Measurements from ENCODE around the gene GLIPR2.

DNA sequence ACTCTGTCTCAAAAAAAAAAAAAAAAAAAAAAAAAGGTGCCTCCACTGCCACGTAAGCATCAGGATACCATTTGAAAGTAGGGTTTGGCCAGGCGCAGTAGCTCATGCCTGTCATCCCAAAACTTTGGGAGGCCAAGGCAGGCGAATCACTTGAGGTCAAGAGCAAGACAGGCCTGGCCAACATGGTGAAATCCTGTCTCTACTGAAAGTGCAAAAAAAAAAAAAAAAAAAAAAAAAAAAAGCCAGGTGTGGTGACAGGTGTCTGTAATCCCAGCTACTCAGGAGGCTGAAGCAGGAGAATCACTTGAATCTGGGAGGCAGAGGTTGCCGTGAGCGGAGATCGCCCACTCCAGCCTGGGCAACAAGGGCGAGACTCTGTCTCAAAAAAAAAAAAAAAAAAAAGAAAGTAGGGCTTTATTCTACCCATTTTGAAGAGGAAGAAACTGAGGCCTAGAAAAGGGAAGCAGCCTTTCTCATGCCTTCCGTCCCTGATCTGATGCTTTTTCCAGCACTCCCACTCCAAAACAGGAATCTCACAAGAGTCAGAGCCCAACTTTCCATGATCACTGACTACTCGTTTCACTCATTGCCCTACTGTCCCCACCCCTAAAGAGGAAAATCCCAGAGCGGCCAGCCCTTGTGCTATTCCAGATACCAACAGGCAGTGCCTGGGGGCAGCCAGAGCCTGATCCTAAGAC, 16.4 kb downstream of the GLIPR2 start:
- TF ChIP-seq, protein P1, sequence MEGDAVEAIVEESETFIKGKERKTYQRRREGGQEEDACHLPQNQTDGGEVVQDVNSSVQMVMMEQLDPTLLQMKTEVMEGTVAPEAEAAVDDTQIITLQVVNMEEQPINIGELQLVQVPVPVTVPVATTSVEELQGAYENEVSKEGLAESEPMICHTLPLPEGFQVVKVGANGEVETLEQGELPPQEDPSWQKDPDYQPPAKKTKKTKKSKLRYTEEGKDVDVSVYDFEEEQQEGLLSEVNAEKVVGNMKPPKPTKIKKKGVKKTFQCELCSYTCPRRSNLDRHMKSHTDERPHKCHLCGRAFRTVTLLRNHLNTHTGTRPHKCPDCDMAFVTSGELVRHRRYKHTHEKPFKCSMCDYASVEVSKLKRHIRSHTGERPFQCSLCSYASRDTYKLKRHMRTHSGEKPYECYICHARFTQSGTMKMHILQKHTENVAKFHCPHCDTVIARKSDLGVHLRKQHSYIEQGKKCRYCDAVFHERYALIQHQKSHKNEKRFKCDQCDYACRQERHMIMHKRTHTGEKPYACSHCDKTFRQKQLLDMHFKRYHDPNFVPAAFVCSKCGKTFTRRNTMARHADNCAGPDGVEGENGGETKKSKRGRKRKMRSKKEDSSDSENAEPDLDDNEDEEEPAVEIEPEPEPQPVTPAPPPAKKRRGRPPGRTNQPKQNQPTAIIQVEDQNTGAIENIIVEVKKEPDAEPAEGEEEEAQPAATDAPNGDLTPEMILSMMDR (IDR thresholded peaks at IDR 0.05): no peak
- TF ChIP-seq POLR2A (IDR thresholded peaks at IDR 0.05): no peak
